ENCODE measurements around the gene ASPHD2. TPM values are rescaled to one million over a fixed set of nuclear protein-coding genes. Genes with fewer than 3 reads are reported as not detected.

ASPHD2 gene
- polyA plus RNA-seq, 1 experiment: 1.9 TPM

- DNase-seq (ENCODE audit: low read depth, low spot score): no peak
- ChIA-PET CTCF (interaction anchor here (1.2 to 6.3 kb wide), 9 partner anchors 11 to 209 kb away, joined by 3 to 258 read pairs (median 9); no protein-coding TSS in a partner anchor), POLR2A (no interaction called here)
- no peak overlapping the region for H3K4me3 ChIP-seq (ENCODE audit: low read depth, low read length)
- H3K27ac ChIP-seq (ENCODE audit: low read depth, low read length): no peak overlapping the region
- H3K9me3 ChIP-seq (ENCODE audit: control insufficient read depth, insufficient read depth, low read length): no peaks in the 10 kb centered on the region
- H3K27me3 ChIP-seq (ENCODE audit: control insufficient read depth, insufficient read depth, low read length): no peaks in the 10 kb centered on the region
- no peak for TF ChIP-seq CTCF (IDR thresholded peaks at IDR 0.05; ENCODE audit: low read depth, low read length)
These were observed 33.6 kb downstream of the ASPHD2 start for GRCh38 chr22:26462641-26463040.

- no peak for DNase-seq (ENCODE audit: low read depth, low spot score)
- TF ChIP-seq CTCF (IDR thresholded peaks at IDR 0.05; ENCODE audit: low read depth, low read length): no peak
- POLR2A ChIA-PET: no interaction called here
- CTCF ChIA-PET: interaction anchor here (1.3 to 6.3 kb wide), 5 partner anchors 12 to 99 kb away, joined by 4 to 258 read pairs (median 9); no protein-coding TSS in a partner anchor
- no peaks in the 10 kb centered on the region for H3K9me3 ChIP-seq (ENCODE audit: control insufficient read depth, insufficient read depth, low read length)
- H3K27me3 ChIP-seq (ENCODE audit: control insufficient read depth, insufficient read depth, low read length): no peaks in the 10 kb centered on the region
- H3K4me3 ChIP-seq (ENCODE audit: low read depth, low read length): no peak overlapping the region
- H3K27ac ChIP-seq (ENCODE audit: low read depth, low read length): no peak overlapping the region
These were observed 34.1 kb downstream of the ASPHD2 start for GRCh38 chr22:26463101-26463661.

GRCh38 chr22:26463688-26464087, 34.6 kb downstream of the ASPHD2 start:
- CTCF ChIA-PET: interaction anchor here (0.5 to 6.3 kb wide), 3 partner anchors 67 to 200 kb away, joined by 3 to 258 read pairs (median 85); no protein-coding TSS in a partner anchor

GRCh38 chr22:26464312-26464711, 35.3 kb downstream of the ASPHD2 start:
- ChIA-PET POLR2A (no interaction called here), CTCF (interaction anchor here (0.5 to 6.3 kb wide), 3 partner anchors 67 to 199 kb away, joined by 3 to 258 read pairs (median 85); no protein-coding TSS in a partner anchor)
- DNase-seq (ENCODE audit: low read depth, low spot score): no peak
- Histone ChIP-seq H3K9me3 (ENCODE audit: control insufficient read depth, insufficient read depth, low read length) (no peaks in the 10 kb centered on the region), H3K27me3 (ENCODE audit: control insufficient read depth, insufficient read depth, low read length) (no peaks in the 10 kb centered on the region), H3K27ac (ENCODE audit: low read depth, low read length) (no peak overlapping the region), H3K4me3 (ENCODE audit: low read depth, low read length) (no peak overlapping the region)
- no peak for TF ChIP-seq CTCF (IDR thresholded peaks at IDR 0.05; ENCODE audit: low read depth, low read length)

More at GRCh38 chr22:26463688-26464087, 34.6 kb downstream of the ASPHD2 start:
- Histone ChIP-seq H3K4me3 (ENCODE audit: low read depth, low read length) (no peak overlapping the region), H3K27me3 (ENCODE audit: control insufficient read depth, insufficient read depth, low read length) (no peaks in the 10 kb centered on the region), H3K27ac (ENCODE audit: low read depth, low read length) (no peak overlapping the region), H3K9me3 (ENCODE audit: control insufficient read depth, insufficient read depth, low read length) (no peaks in the 10 kb centered on the region)
- TF ChIP-seq CTCF (IDR thresholded peaks at IDR 0.05; ENCODE audit: low read depth, low read length): no peak
- DNase-seq (ENCODE audit: low read depth, low spot score): no peak
- POLR2A ChIA-PET: no interaction called here

- POLR2A ChIA-PET: no interaction called here
- Histone ChIP-seq H3K27ac (ENCODE audit: low read depth, low read length) (no peak overlapping the region), H3K4me3 (ENCODE audit: low read depth, low read length) (no peak overlapping the region), H3K9me3 (ENCODE audit: control insufficient read depth, insufficient read depth, low read length) (no peaks in the 10 kb centered on the region), H3K27me3 (ENCODE audit: control insufficient read depth, insufficient read depth, low read length) (no peaks in the 10 kb centered on the region)
- no peak for DNase-seq (ENCODE audit: low read depth, low spot score)
- CTCF ChIA-PET: interaction anchor here (0.7 kb wide), 1 partner anchor 101 kb away, joined by 3 read pairs; no protein-coding TSS in a partner anchor
- TF ChIP-seq CTCF (IDR thresholded peaks at IDR 0.05; ENCODE audit: low read depth, low read length): no peak
These were observed 37.1 kb downstream of the ASPHD2 start for GRCh38 chr22:26466196-26466595.
